Nucleus accumbens (tissue), 56 donors: Measurements from ENCODE around the gene B3GNT8.

Experiments used
- DNase-seq, 56 donors: peaks; one replicate each; lab custom pipeline; 2025; lab: John Stamatoyannopoulos, UW

The B3GNT8 gene

GRCh38 chr19:41426952-41427646 is at the start of gene B3GNT8:
TSS of gene B3GNT8 (minus strand) at chr19:41427374. CDS start at chr19:41426778, 596 bp downstream.
- peak in 2 of 56 donors; percentile 22 to 52 for DNase-seq

GRCh38 chr19:41476583-41476982 is 49.4 kb upstream of the B3GNT8 start:
- no peak for DNase-seq

GRCh38 chr19:41463257-41464256 is 36.4 kb upstream of the B3GNT8 start:
- DNase-seq: peak in 1 of 56 donors; percentile 5

GRCh38 chr19:41462497-41462896 is 35.3 kb upstream of the B3GNT8 start:
- no peak for DNase-seq

- no peak for DNase-seq
These were observed 30.1 kb upstream of the B3GNT8 start for GRCh38 chr19:41457241-41457640.

GRCh38 chr19:41456342-41456918 is 29.3 kb upstream of the B3GNT8 start:
- no peak for DNase-seq

GRCh38 chr19:41455936-41456335 is 28.8 kb upstream of the B3GNT8 start:
- no peak for DNase-seq

- DNase-seq: no peak
These were observed 25.6 kb upstream of the B3GNT8 start for GRCh38 chr19:41452584-41453275.

- DNase-seq: no peak
These were observed 22.6 kb upstream of the B3GNT8 start for GRCh38 chr19:41449865-41450178.

GRCh38 chr19:41449079-41449864 is 22.1 kb upstream of the B3GNT8 start:
- DNase-seq: peak in 49 of 56 donors; percentile 7 to 76 (median 38)

- no peak for DNase-seq
These were observed 20.7 kb upstream of the B3GNT8 start for GRCh38 chr19:41447732-41448332.

- no peak for DNase-seq
These were observed 18.4 kb upstream of the B3GNT8 start for GRCh38 chr19:41445575-41445974.

- DNase-seq: no peak
These were observed 16.8 kb upstream of the B3GNT8 start for GRCh38 chr19:41443813-41444455.

- DNase-seq: no peak
These were observed 15.5 kb upstream of the B3GNT8 start, which contains the start of gene ERICH4 for GRCh38 chr19:41442473-41443355. TSS of gene ERICH4 (plus strand) at chr19:41443156. CDS start at chr19:41443170, 14 bp downstream.

- DNase-seq: no peak
These were observed 14.3 kb upstream of the B3GNT8 start for GRCh38 chr19:41441321-41441945.

GRCh38 chr19:41439441-41440222 is 12.5 kb upstream of the B3GNT8 start, which contains the start of gene DMAC2:
TSS of gene DMAC2 (minus strand) at chr19:41439912. CDS start at chr19:41439899, 13 bp downstream.
- DNase-seq: peak; percentile 82 to 99 (median 94)
